ENCODE measurements around the gene FZD4.
"Not testable (repeated sequence)": the region's sequence is repeated elsewhere in the genome, so short reads cannot be mapped to it uniquely, and the experiment has no call there.

The FZD4 gene

GRCh38 chr11:86918496-86918895 is 36.7 kb downstream of the FZD4 start:
- Histone ChIP-seq H3K9ac (ENCODE audit: low read length) (no peak overlapping the region), H3K36me3 (ENCODE audit: insufficient read depth, low read length) (no peaks in the 10 kb centered on the region), H3K27ac (ENCODE audit: low read depth, low read length) (no peak overlapping the region), H3K9me3 (ENCODE audit: low read length) (no peaks in the 10 kb centered on the region), H3K4me3 (ENCODE audit: low read depth in 1 of 2, low read length in 2 of 2) (no peak overlapping the region), H3K27me3 (ENCODE audit: control insufficient read depth in 1 of 2, insufficient read depth in 2 of 2, low read length in 2 of 2) (no peaks in the 10 kb centered on the region), H3K4me1 (ENCODE audit: insufficient read depth, low read length) (peaks cover 15% of the 10 kb centered on the region)

GRCh38 chr11:86917589-86917988 is 37.6 kb downstream of the FZD4 start:
- Histone ChIP-seq H3K27ac (ENCODE audit: low read depth, low read length) (no peak overlapping the region), H3K9ac (ENCODE audit: low read length) (no peak overlapping the region), H3K27me3 (ENCODE audit: control insufficient read depth in 1 of 2, insufficient read depth in 2 of 2, low read length in 2 of 2) (no peaks in the 10 kb centered on the region), H3K4me3 (ENCODE audit: low read depth in 1 of 2, low read length in 2 of 2) (no peak overlapping the region), H3K9me3 (ENCODE audit: low read length) (no peaks in the 10 kb centered on the region), H3K36me3 (ENCODE audit: insufficient read depth, low read length) (no peaks in the 10 kb centered on the region), H3K4me1 (ENCODE audit: insufficient read depth, low read length) (peaks cover 15% of the 10 kb centered on the region)

GRCh38 chr11:86916330-86916729 is 38.9 kb downstream of the FZD4 start:
- H3K27me3 ChIP-seq (ENCODE audit: control insufficient read depth in 1 of 2, insufficient read depth in 2 of 2, low read length in 2 of 2): no peaks in the 10 kb centered on the region
- no peak overlapping the region for H3K9ac ChIP-seq (ENCODE audit: low read length)
- peaks cover 15% of the 10 kb centered on the region for H3K4me1 ChIP-seq (ENCODE audit: insufficient read depth, low read length)
- H3K27ac ChIP-seq (ENCODE audit: low read depth, low read length): no peak overlapping the region
- no peaks in the 10 kb centered on the region for H3K9me3 ChIP-seq (ENCODE audit: low read length)
- no peak overlapping the region for H3K4me3 ChIP-seq (ENCODE audit: low read depth in 1 of 2, low read length in 2 of 2)
- no peaks in the 10 kb centered on the region for H3K36me3 ChIP-seq (ENCODE audit: insufficient read depth, low read length)

- H3K36me3 ChIP-seq (ENCODE audit: insufficient read depth, low read length); H3K4me3 ChIP-seq (ENCODE audit: low read depth in 1 of 2, low read length in 2 of 2); H3K9ac ChIP-seq (ENCODE audit: low read length); H3K27ac ChIP-seq (ENCODE audit: low read depth, low read length); H3K27me3 ChIP-seq (ENCODE audit: control insufficient read depth in 1 of 2, insufficient read depth in 2 of 2, low read length in 2 of 2); H3K9me3 ChIP-seq (ENCODE audit: low read length): not testable (repeated sequence)
- H3K4me1 ChIP-seq (ENCODE audit: insufficient read depth, low read length): peaks cover 15% of the 10 kb centered on the region
Measured at GRCh38 chr11:86915850-86916249, 39.3 kb downstream of the FZD4 start.

- Histone ChIP-seq H3K4me3 (ENCODE audit: low read depth in 1 of 2, low read length in 2 of 2) (no peak overlapping the region), H3K9ac (ENCODE audit: low read length) (no peak overlapping the region), H3K36me3 (ENCODE audit: insufficient read depth, low read length) (no peaks in the 10 kb centered on the region), H3K27ac (ENCODE audit: low read depth, low read length) (no peak overlapping the region), H3K27me3 (ENCODE audit: control insufficient read depth in 1 of 2, insufficient read depth in 2 of 2, low read length in 2 of 2) (no peaks in the 10 kb centered on the region), H3K4me1 (ENCODE audit: insufficient read depth, low read length) (peaks cover 9% of the 10 kb centered on the region), H3K9me3 (ENCODE audit: low read length) (no peaks in the 10 kb centered on the region)
Measured at GRCh38 chr11:86914865-86915519, 40.2 kb downstream of the FZD4 start.

DNA sequence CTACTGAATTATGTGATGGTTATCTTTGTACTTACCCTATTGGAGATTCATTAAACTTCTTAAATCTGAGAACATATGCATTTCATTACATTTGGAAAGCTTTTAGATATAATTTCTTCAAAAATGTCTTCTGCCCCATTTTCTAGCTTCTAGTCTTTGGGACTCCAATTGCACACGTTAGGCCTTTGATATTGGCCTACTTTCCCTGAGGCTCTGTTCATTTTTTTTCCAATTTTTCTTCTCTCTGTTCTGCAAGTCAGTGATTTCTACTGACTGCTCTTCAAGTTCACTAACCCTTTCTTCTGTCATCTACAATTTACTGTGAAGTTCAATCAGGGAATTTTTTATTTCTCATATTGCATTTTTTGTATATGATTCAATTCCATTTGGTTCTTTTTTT is 43.0 kb downstream of the FZD4 start:
- H3K9ac ChIP-seq (ENCODE audit: low read length): no peak overlapping the region
- no peaks in the 10 kb centered on the region for H3K4me1 ChIP-seq (ENCODE audit: insufficient read depth, low read length)
- no peaks in the 10 kb centered on the region for H3K36me3 ChIP-seq (ENCODE audit: insufficient read depth, low read length)
- H3K9me3 ChIP-seq (ENCODE audit: low read length): no peaks in the 10 kb centered on the region
- H3K27ac ChIP-seq (ENCODE audit: low read depth, low read length): no peak overlapping the region
- H3K27me3 ChIP-seq (ENCODE audit: control insufficient read depth in 1 of 2, insufficient read depth in 2 of 2, low read length in 2 of 2): no peaks in the 10 kb centered on the region
- H3K4me3 ChIP-seq (ENCODE audit: low read depth in 1 of 2, low read length in 2 of 2): no peak overlapping the region

- Histone ChIP-seq H3K9me3 (ENCODE audit: low read length) (no peaks in the 10 kb centered on the region), H3K4me1 (ENCODE audit: insufficient read depth, low read length) (no peaks in the 10 kb centered on the region), H3K27ac (ENCODE audit: low read depth, low read length) (no peak overlapping the region), H3K36me3 (ENCODE audit: insufficient read depth, low read length) (no peaks in the 10 kb centered on the region), H3K4me3 (ENCODE audit: low read depth in 1 of 2, low read length in 2 of 2) (no peak overlapping the region), H3K9ac (ENCODE audit: low read length) (no peak overlapping the region), H3K27me3 (ENCODE audit: control insufficient read depth in 1 of 2, insufficient read depth in 2 of 2, low read length in 2 of 2) (no peaks in the 10 kb centered on the region)
Measured at GRCh38 chr11:86910592-86910991, 44.6 kb downstream of the FZD4 start.

- Histone ChIP-seq H3K4me3 (ENCODE audit: low read depth in 1 of 2, low read length in 2 of 2) (no peak overlapping the region), H3K9me3 (ENCODE audit: low read length) (no peaks in the 10 kb centered on the region), H3K9ac (ENCODE audit: low read length) (no peak overlapping the region)
Measured at GRCh38 chr11:86906198-86906597, 49.0 kb downstream of the FZD4 start.

GRCh38 chr11:86905252-86905651 is 49.9 kb downstream of the FZD4 start:
- H3K9me3 ChIP-seq (ENCODE audit: low read length): no peaks in the 10 kb centered on the region
- no peak overlapping the region for H3K9ac ChIP-seq (ENCODE audit: low read length)
- H3K4me3 ChIP-seq (ENCODE audit: low read depth in 1 of 2, low read length in 2 of 2): no peak overlapping the region
- H3K27ac ChIP-seq (ENCODE audit: low read depth, low read length): no peak overlapping the region
- H3K36me3 ChIP-seq (ENCODE audit: insufficient read depth, low read length): no peaks in the 10 kb centered on the region
- H3K4me1 ChIP-seq (ENCODE audit: insufficient read depth, low read length): no peaks in the 10 kb centered on the region
- no peaks in the 10 kb centered on the region for H3K27me3 ChIP-seq (ENCODE audit: control insufficient read depth in 1 of 2, insufficient read depth in 2 of 2, low read length in 2 of 2)

More at GRCh38 chr11:86906198-86906597, 49.0 kb downstream of the FZD4 start:
- Histone ChIP-seq H3K36me3 (ENCODE audit: insufficient read depth, low read length) (no peaks in the 10 kb centered on the region), H3K27me3 (ENCODE audit: control insufficient read depth in 1 of 2, insufficient read depth in 2 of 2, low read length in 2 of 2) (no peaks in the 10 kb centered on the region), H3K4me1 (ENCODE audit: insufficient read depth, low read length) (no peaks in the 10 kb centered on the region), H3K27ac (ENCODE audit: low read depth, low read length) (no peak overlapping the region)

GRCh38 chr11:86904001-86904400 is 51.2 kb downstream of the FZD4 start:
- H3K9ac ChIP-seq (ENCODE audit: low read length): no peak overlapping the region
- no peak overlapping the region for H3K4me3 ChIP-seq (ENCODE audit: low read depth in 1 of 2, low read length in 2 of 2)
- H3K27ac ChIP-seq (ENCODE audit: low read depth, low read length): no peak overlapping the region
- H3K4me1 ChIP-seq (ENCODE audit: insufficient read depth, low read length): no peaks in the 10 kb centered on the region
- no peaks in the 10 kb centered on the region for H3K36me3 ChIP-seq (ENCODE audit: insufficient read depth, low read length)
- no peaks in the 10 kb centered on the region for H3K27me3 ChIP-seq (ENCODE audit: control insufficient read depth in 1 of 2, insufficient read depth in 2 of 2, low read length in 2 of 2)
- no peaks in the 10 kb centered on the region for H3K9me3 ChIP-seq (ENCODE audit: low read length)

DNA sequence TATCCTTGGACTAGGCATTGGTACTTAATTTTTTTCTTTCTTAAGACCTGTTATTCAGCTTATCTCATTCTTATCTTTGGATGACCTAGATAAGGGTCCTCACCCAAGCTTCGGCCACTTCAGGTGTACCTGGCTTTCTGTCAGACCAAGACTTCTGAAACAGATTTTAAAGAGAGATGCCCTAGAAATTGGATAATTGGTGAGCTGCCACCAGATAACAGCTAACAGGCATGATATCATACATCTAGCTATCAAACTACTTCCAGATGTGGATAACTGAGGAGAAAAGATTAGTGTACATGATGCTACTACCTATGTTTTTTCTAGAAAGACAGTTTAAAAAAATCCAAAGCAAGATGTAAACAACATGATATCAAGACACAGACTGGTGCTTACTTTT is 52.9 kb downstream of the FZD4 start:
- Histone ChIP-seq H3K4me1 (ENCODE audit: insufficient read depth, low read length) (no peaks in the 10 kb centered on the region), H3K9ac (ENCODE audit: low read length) (no peak overlapping the region), H3K36me3 (ENCODE audit: insufficient read depth, low read length) (no peaks in the 10 kb centered on the region), H3K27me3 (ENCODE audit: control insufficient read depth in 1 of 2, insufficient read depth in 2 of 2, low read length in 2 of 2) (no peaks in the 10 kb centered on the region), H3K9me3 (ENCODE audit: low read length) (no peaks in the 10 kb centered on the region), H3K4me3 (ENCODE audit: low read depth in 1 of 2, low read length in 2 of 2) (no peak overlapping the region), H3K27ac (ENCODE audit: low read depth, low read length) (no peak overlapping the region)

- Histone ChIP-seq H3K9ac (ENCODE audit: low read length) (no peak overlapping the region), H3K4me3 (ENCODE audit: low read depth in 1 of 2, low read length in 2 of 2) (no peak overlapping the region)
Measured at GRCh38 chr11:86901599-86901998, 53.6 kb downstream of the FZD4 start.

More at GRCh38 chr11:86901599-86901998, 53.6 kb downstream of the FZD4 start:
- Histone ChIP-seq H3K27me3 (ENCODE audit: control insufficient read depth in 1 of 2, insufficient read depth in 2 of 2, low read length in 2 of 2) (no peaks in the 10 kb centered on the region), H3K27ac (ENCODE audit: low read depth, low read length) (no peak overlapping the region), H3K36me3 (ENCODE audit: insufficient read depth, low read length) (no peaks in the 10 kb centered on the region), H3K9me3 (ENCODE audit: low read length) (no peaks in the 10 kb centered on the region), H3K4me1 (ENCODE audit: insufficient read depth, low read length) (peaks cover 3% of the 10 kb centered on the region)

Measured in muscle layer of colon (tissue), 2 donors.